Neural progenitor cell (in vitro differentiated cells): ENCODE data around the gene BMP2K. TPM values are rescaled to one million over a fixed set of nuclear protein-coding genes. Genes with fewer than 3 reads are reported as not detected.
A peak's percentile ranks its signal among the peaks of the same experiment; 100 is the strongest.

Experiments
- DNase-seq: peaks from one replicate; pipeline ENCODE4 v3.0.0-alpha.2; 2016; ENCODE audit warnings: low spot score
- H2AFZ ChIP-seq: fragments of 200-600 bp; sonication (generic); replicated peaks from 2 replicates; pipeline ENCODE4 v1.6.1; 2016; ENCODE audit warnings: antibody characterized with exemption
- H3F3A ChIP-seq: fragments of 200-600 bp; sonication (generic); 2 replicates; pipeline ENCODE4 v1.6.1; 2016; ENCODE audit warnings: antibody characterized with exemption, low read depth
- H3K27ac ChIP-seq: fragments of 200-600 bp; sonication (generic); 2 replicates; pipeline ENCODE4 v1.5.1; 2016; ENCODE audit warnings: mild to moderate bottlenecking
- H3K27me3 ChIP-seq: fragments of 200-600 bp; sonication (generic); 2 replicates; pipeline ENCODE4 v1.6.1; 2016; ENCODE audit warnings: mild to moderate bottlenecking, moderate library complexity
- H3K36me3 ChIP-seq: fragments of 200-600 bp; sonication (generic); 2 replicates; pipeline ENCODE4 v1.5.1; 2016
- H3K4me1 ChIP-seq: fragments of 200-600 bp; sonication (generic); 2 replicates; pipeline ENCODE4 v1.6.1; 2016; ENCODE audit warnings: mixed run types
- H3K4me2 ChIP-seq: fragments of 200-600 bp; sonication (generic); 2 replicates; pipeline ENCODE4 v1.6.1; 2016
- H3K4me3 ChIP-seq: fragments of 200-600 bp; sonication (generic); 2 replicates; pipeline ENCODE4 v1.5.1; 2016
- H3K79me2 ChIP-seq: fragments of 200-600 bp; sonication (generic); 2 replicates; pipeline ENCODE4 v1.6.1; 2016; ENCODE audit warnings: low read depth
- H3K9ac ChIP-seq: fragments of 200-600 bp; sonication (generic); 2 replicates; pipeline ENCODE4 v1.6.1; 2016
- H3K9me3 ChIP-seq: fragments of 200-600 bp; sonication (generic); 2 replicates; pipeline ENCODE4 v1.5.1; 2016; ENCODE audit warnings: low read depth
- H4K20me1 ChIP-seq: fragments of 200-600 bp; sonication (generic); 2 replicates; pipeline ENCODE4 v1.6.1; 2016; ENCODE audit warnings: low read depth
- H3K27ac Mint-ChIP-seq: 3 replicates; pipeline ENCODE4 v1.8.0; 2021; ENCODE audit warnings: mixed read lengths
- H3K27me3 Mint-ChIP-seq: 2 replicates; pipeline ENCODE4 v1.8.0; 2022; ENCODE audit warnings: low read depth, mild to moderate bottlenecking, inconsistent platforms, moderate library complexity, mixed read lengths; ENCODE audit not compliant: insufficient read depth
- H3K36me3 Mint-ChIP-seq: 3 replicates; pipeline ENCODE4 v1.8.0; 2021; ENCODE audit warnings: mixed read lengths
- H3K4me1 Mint-ChIP-seq: 3 replicates; pipeline ENCODE4 v1.8.0; 2021; ENCODE audit warnings: mixed read lengths
- H3K4me3 Mint-ChIP-seq: 3 replicates; pipeline ENCODE4 v1.8.0; 2021; ENCODE audit warnings: mild to moderate bottlenecking, moderate library complexity, mixed read lengths
- H3K9me3 Mint-ChIP-seq: 3 replicates; pipeline ENCODE4 v1.8.0; 2020; ENCODE audit warnings: mixed read lengths
- EZH2 ChIP-seq: fragments of 200-600 bp; sonication (generic); IDR thresholded peaks from 2 replicates; pipeline ENCODE4 v1.6.1; 2017; ENCODE audit warnings: antibody characterized with exemption, mild to moderate bottlenecking, moderate library complexity
- EZH2phosphoT487 ChIP-seq: fragments of 200-600 bp; sonication (generic); IDR thresholded peaks from 2 replicates; pipeline ENCODE4 v1.6.1; 2017; ENCODE audit warnings: antibody characterized with exemption
- total RNA-seq: library from RNA; depleted of rRNA; stranded (reverse); fragments of >200 nt; gene quantifications from 2 replicates; pipeline ENCODE4 v1.2.3, GENCODE V29; 2015; ENCODE audit warnings: low replicate concordance
- TF ChIP-seq, protein P1 (sequence below): fragments of 200-600 bp; sonication (generic); IDR thresholded peaks from 2 replicates; pipeline ENCODE4 v1.5.1; 2017; ENCODE audit warnings: antibody characterized with exemption, mild to moderate bottlenecking

The BMP2K gene
- total RNA-seq, 1 donor from 2014 or later, result 62.0 TPM

DNA sequence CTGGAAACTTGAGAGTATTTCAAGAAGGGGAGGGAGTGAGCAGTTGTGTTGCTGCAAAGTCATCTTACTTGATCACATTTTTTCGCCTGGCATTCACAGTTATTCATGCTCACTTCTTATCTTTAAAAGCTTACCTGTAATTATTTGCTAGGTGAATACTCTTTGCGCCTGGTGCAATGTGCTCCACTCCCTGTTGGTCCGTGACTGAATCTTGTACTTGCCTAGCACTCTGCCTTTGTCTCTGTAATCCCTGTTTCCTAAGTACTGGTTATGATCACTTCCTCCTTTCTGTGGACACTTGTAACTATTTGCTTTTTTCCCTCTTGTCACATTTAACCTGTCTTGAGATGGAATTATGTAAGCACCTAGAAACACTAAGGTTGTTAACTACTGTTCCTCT is 5.8 kb downstream of the BMP2K start:
- peaks cover under 1% of the 10 kb centered on the region for H3K27me3 Mint-ChIP-seq
- no peak for TF ChIP-seq EZH2phosphoT487
- no peak for TF ChIP-seq EZH2
- TF ChIP-seq, protein P1, sequence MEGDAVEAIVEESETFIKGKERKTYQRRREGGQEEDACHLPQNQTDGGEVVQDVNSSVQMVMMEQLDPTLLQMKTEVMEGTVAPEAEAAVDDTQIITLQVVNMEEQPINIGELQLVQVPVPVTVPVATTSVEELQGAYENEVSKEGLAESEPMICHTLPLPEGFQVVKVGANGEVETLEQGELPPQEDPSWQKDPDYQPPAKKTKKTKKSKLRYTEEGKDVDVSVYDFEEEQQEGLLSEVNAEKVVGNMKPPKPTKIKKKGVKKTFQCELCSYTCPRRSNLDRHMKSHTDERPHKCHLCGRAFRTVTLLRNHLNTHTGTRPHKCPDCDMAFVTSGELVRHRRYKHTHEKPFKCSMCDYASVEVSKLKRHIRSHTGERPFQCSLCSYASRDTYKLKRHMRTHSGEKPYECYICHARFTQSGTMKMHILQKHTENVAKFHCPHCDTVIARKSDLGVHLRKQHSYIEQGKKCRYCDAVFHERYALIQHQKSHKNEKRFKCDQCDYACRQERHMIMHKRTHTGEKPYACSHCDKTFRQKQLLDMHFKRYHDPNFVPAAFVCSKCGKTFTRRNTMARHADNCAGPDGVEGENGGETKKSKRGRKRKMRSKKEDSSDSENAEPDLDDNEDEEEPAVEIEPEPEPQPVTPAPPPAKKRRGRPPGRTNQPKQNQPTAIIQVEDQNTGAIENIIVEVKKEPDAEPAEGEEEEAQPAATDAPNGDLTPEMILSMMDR, result no peak
- peaks cover 7% of the 10 kb centered on the region for H3K9me3 Mint-ChIP-seq
- Histone ChIP-seq H3K9me3 (no peaks in the 10 kb centered on the region), H3K27me3 (no peaks in the 10 kb centered on the region), H3K79me2 (peaks cover 100% of the 10 kb centered on the region), H3K27ac (no peak overlapping the region), H3K9ac (no peak overlapping the region), H3K4me3 (no peak overlapping the region), H3K4me1 (peaks cover 42% of the 10 kb centered on the region), H3K4me2 (no peak overlapping the region), H4K20me1 (peaks cover 44% of the 10 kb centered on the region), H3F3A (peaks cover 20% of the 10 kb centered on the region), H3K36me3 (no peaks in the 10 kb centered on the region), H2AFZ (no peak overlapping the region)
- no peak for DNase-seq
- no peak overlapping the region for H3K27ac Mint-ChIP-seq
- no peak overlapping the region for H3K4me3 Mint-ChIP-seq
- H3K4me1 Mint-ChIP-seq, result peaks cover 7% of the 10 kb centered on the region
- H3K36me3 Mint-ChIP-seq, result peaks cover 8% of the 10 kb centered on the region

DNA sequence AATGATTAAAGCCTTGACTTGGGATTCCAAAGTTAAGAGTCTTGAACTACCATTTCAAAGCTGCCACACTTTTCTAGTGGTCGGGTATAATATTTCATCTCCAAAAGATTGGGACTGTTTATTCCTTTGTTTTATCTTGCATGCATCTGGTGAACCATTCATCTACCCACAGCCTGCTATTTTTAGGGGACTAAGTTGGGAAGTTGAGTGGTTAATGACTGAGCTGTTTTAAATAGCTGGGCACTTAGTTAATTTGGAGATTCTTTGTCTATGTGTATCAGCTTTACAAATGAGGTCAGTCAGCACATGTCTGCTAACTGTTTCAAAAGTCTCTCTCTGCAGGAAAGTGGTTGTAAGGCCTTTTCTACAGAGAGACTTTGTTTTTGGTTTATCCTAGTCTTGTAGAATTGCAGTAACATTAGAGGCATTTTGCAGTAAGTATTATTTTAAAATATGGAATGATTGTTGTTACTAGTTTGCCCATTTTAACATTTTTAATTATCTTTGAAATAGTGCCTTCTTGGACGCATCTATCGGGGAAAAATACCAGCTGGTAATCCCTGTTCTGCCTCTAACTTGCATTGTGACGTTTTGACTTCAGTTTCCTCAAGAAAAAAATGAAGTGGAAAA is 8.2 kb downstream of the BMP2K start:
- no peaks in the 10 kb centered on the region for H3K27me3 ChIP-seq
- no peak overlapping the region for H3K4me3 Mint-ChIP-seq
- H3K9me3 ChIP-seq, result no peaks in the 10 kb centered on the region
- H3K4me1 ChIP-seq, result peaks cover 48% of the 10 kb centered on the region
- peaks cover 26% of the 10 kb centered on the region for H3F3A ChIP-seq
- TF ChIP-seq EZH2, result no peak
- no peak for TF ChIP-seq EZH2phosphoT487
- TF ChIP-seq, protein P1, result no peak
- peak overlapping the region; percentile 7 for H3K4me3 ChIP-seq
- H4K20me1 ChIP-seq, result peaks cover 44% of the 10 kb centered on the region
- H3K27ac Mint-ChIP-seq, result no peak overlapping the region
- peak overlapping the region; percentile 66 for H3K4me2 ChIP-seq
- no peak overlapping the region for H2AFZ ChIP-seq
- peaks cover 100% of the 10 kb centered on the region for H3K79me2 ChIP-seq
- H3K36me3 Mint-ChIP-seq, result peaks cover 14% of the 10 kb centered on the region
- peak overlapping the region; percentile 13 for H3K27ac ChIP-seq
- H3K9ac ChIP-seq, result no peak overlapping the region
- no peaks in the 10 kb centered on the region for H3K27me3 Mint-ChIP-seq
- no peaks in the 10 kb centered on the region for H3K36me3 ChIP-seq
- DNase-seq, result peak; percentile 31
- H3K9me3 Mint-ChIP-seq, result peaks cover 11% of the 10 kb centered on the region
- peaks cover 6% of the 10 kb centered on the region for H3K4me1 Mint-ChIP-seq

DNA sequence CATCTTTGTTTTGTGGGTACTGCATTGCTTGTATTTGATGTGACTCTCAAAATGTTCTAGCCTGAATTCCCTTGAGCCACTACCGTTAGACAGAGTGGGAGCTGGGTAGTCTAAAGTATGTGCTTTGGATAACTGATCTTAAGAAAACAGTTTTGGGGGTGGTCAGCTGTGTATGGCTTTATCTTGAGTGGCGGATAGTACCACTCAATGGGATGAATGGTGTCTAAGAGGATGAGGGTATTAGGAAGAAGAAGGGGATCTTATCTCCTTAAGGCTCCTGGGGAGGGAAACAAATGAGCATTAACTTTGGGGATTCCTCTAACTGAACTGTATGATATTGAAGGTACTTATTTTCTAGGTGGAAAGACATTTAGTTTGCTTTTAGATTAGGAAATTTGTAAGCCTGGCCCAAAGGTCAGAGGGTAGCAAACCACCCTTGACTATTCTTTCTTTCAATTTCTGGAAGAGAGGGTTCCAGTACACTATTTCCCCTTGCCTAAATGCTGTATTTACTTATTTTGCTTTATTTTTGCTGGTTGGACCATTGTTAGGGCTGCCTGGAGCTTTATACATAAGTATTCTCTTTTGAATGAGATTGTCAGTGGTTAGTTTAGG is 11.3 kb downstream of the BMP2K start:
- TF ChIP-seq EZH2phosphoT487 (no peak), EZH2 (no peak)
- TF ChIP-seq, protein P1, result no peak
- no peak overlapping the region for H3K4me3 Mint-ChIP-seq
- Histone ChIP-seq H3K27ac (peak overlapping the region; percentile 39), H3K4me2 (peak overlapping the region; percentile 50), H3K9me3 (no peaks in the 10 kb centered on the region), H2AFZ (no peak overlapping the region), H3K9ac (no peak overlapping the region), H3K4me1 (peaks cover 42% of the 10 kb centered on the region), H3K79me2 (peaks cover 100% of the 10 kb centered on the region), H4K20me1 (peaks cover 40% of the 10 kb centered on the region), H3K27me3 (no peaks in the 10 kb centered on the region), H3K4me3 (peak overlapping the region; percentile 6), H3F3A (peaks cover 26% of the 10 kb centered on the region), H3K36me3 (no peaks in the 10 kb centered on the region)
- no peaks in the 10 kb centered on the region for H3K27me3 Mint-ChIP-seq
- H3K4me1 Mint-ChIP-seq, result peaks cover 6% of the 10 kb centered on the region
- peak; percentile 57 for DNase-seq
- peaks cover 17% of the 10 kb centered on the region for H3K36me3 Mint-ChIP-seq
- H3K27ac Mint-ChIP-seq, result no peak overlapping the region
- H3K9me3 Mint-ChIP-seq, result peaks cover 11% of the 10 kb centered on the region
